GM06990 (cell line): ENCODE measurements around the gene CD300LD.

Experiments
- DNase-seq: peaks from one replicate; pipeline ENCODE4 v3.0.0-alpha.2; 2011; ENCODE audit not compliant: insufficient read length; ENCODE audit errors: extremely low read depth
- H3K27me3 ChIP-seq: replicated peaks from 2 replicates; pipeline ENCODE4 v1.6.0; 2011; ENCODE audit warnings: low read length; ENCODE audit not compliant: control insufficient read depth, insufficient read depth
- H3K36me3 ChIP-seq: 2 replicates; pipeline ENCODE4 v1.5.1; 2011; ENCODE audit warnings: low read length; ENCODE audit not compliant: control insufficient read depth, insufficient read depth
- H3K4me3 ChIP-seq: replicated peaks from 2 replicates; pipeline ENCODE4 v1.5.1; 2011; ENCODE audit warnings: low read depth, mild to moderate bottlenecking, control low read depth, low read length
- TF ChIP-seq, protein P1 (sequence below): IDR thresholded peaks from 2 replicates; pipeline ENCODE4 v1.5.1; 2011; ENCODE audit warnings: low read length, control low read depth, mild to moderate bottlenecking, inconsistent platforms; ENCODE audit not compliant: insufficient read depth, poor library complexity, severe bottlenecking

The CD300LD gene

DNA sequence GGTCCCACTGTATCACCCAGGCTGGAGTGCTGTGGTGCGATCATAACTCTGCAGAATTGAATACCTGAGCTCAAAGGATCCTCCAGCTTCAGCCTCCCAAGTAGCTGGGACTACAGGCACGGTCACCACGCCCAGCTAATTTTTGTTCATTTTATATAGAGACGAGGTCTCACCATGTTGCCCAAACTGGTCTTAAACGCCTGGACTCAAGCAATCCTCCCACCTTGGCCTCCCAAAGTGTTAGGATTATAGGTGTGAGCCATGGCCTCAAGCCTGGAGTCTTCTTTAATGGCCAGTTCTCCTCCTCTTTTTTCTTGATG lies 61.3 kb downstream of the CD300LD start:
- TF ChIP-seq, protein P1, sequence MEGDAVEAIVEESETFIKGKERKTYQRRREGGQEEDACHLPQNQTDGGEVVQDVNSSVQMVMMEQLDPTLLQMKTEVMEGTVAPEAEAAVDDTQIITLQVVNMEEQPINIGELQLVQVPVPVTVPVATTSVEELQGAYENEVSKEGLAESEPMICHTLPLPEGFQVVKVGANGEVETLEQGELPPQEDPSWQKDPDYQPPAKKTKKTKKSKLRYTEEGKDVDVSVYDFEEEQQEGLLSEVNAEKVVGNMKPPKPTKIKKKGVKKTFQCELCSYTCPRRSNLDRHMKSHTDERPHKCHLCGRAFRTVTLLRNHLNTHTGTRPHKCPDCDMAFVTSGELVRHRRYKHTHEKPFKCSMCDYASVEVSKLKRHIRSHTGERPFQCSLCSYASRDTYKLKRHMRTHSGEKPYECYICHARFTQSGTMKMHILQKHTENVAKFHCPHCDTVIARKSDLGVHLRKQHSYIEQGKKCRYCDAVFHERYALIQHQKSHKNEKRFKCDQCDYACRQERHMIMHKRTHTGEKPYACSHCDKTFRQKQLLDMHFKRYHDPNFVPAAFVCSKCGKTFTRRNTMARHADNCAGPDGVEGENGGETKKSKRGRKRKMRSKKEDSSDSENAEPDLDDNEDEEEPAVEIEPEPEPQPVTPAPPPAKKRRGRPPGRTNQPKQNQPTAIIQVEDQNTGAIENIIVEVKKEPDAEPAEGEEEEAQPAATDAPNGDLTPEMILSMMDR, result no peak
- no peak for DNase-seq
- Histone ChIP-seq H3K27me3 (no peaks in the 10 kb centered on the region), H3K36me3 (no peaks in the 10 kb centered on the region), H3K4me3 (no peak overlapping the region)
